ENCODE results near the gene PTGS1. TPM values are rescaled to one million over a fixed set of nuclear protein-coding genes. Genes with fewer than 3 reads are reported as not detected.

Gene PTGS1
- total RNA-seq, 1 donor from 2014 or later, result 0.04 TPM

- H3K36me3 ChIP-seq (ENCODE audit: control insufficient read depth, insufficient read depth, low read length), result no peaks in the 10 kb centered on the region
- TF ChIP-seq CTCF (IDR thresholded peaks at IDR 0.05; ENCODE audit: insufficient read depth, low read length, poor library complexity, severe bottlenecking), result no peak
- DNase-seq (ENCODE audit: low read depth), result no peak
- peaks cover 6% of the 10 kb centered on the region for H3K27me3 ChIP-seq (ENCODE audit: control insufficient read depth, insufficient read depth, low read length)
- no peak overlapping the region for H3K4me3 ChIP-seq (ENCODE audit: low read depth, low read length)
These were observed 21.6 kb upstream of the PTGS1 start for GRCh38 chr9:122349201-122349600.

- no peaks in the 10 kb centered on the region for H3K36me3 ChIP-seq (ENCODE audit: control insufficient read depth, insufficient read depth, low read length)
- H3K4me3 ChIP-seq (ENCODE audit: low read depth, low read length), result no peak overlapping the region
- DNase-seq (ENCODE audit: low read depth), result no peak
- TF ChIP-seq CTCF (IDR thresholded peaks at IDR 0.05; ENCODE audit: insufficient read depth, low read length, poor library complexity, severe bottlenecking), result peak; percentile 96
- H3K27me3 ChIP-seq (ENCODE audit: control insufficient read depth, insufficient read depth, low read length), result peaks cover 6% of the 10 kb centered on the region
These were observed 20.1 kb upstream of the PTGS1 start for GRCh38 chr9:122350577-122351355.

GRCh38 chr9:122354536-122355199 lies 16.2 kb upstream of the PTGS1 start:
- no peak for DNase-seq (ENCODE audit: low read depth)
- H3K27me3 ChIP-seq (ENCODE audit: control insufficient read depth, insufficient read depth, low read length), result peaks cover 2% of the 10 kb centered on the region
- TF ChIP-seq CTCF (IDR thresholded peaks at IDR 0.05; ENCODE audit: insufficient read depth, low read length, poor library complexity, severe bottlenecking), result no peak
- H3K4me3 ChIP-seq (ENCODE audit: low read depth, low read length), result no peak overlapping the region
- no peaks in the 10 kb centered on the region for H3K36me3 ChIP-seq (ENCODE audit: control insufficient read depth, insufficient read depth, low read length)

GRCh38 chr9:122355336-122355875 lies 15.4 kb upstream of the PTGS1 start:
- TF ChIP-seq CTCF (IDR thresholded peaks at IDR 0.05; ENCODE audit: insufficient read depth, low read length, poor library complexity, severe bottlenecking), result no peak
- Histone ChIP-seq H3K4me3 (ENCODE audit: low read depth, low read length) (no peak overlapping the region), H3K36me3 (ENCODE audit: control insufficient read depth, insufficient read depth, low read length) (no peaks in the 10 kb centered on the region), H3K27me3 (ENCODE audit: control insufficient read depth, insufficient read depth, low read length) (no peaks in the 10 kb centered on the region)
- no peak for DNase-seq (ENCODE audit: low read depth)

GRCh38 chr9:122356627-122357026 lies 14.2 kb upstream of the PTGS1 start:
- no peak for DNase-seq (ENCODE audit: low read depth)
- Histone ChIP-seq H3K36me3 (ENCODE audit: control insufficient read depth, insufficient read depth, low read length) (no peaks in the 10 kb centered on the region), H3K4me3 (ENCODE audit: low read depth, low read length) (no peak overlapping the region), H3K27me3 (ENCODE audit: control insufficient read depth, insufficient read depth, low read length) (no peaks in the 10 kb centered on the region)
- TF ChIP-seq CTCF (IDR thresholded peaks at IDR 0.05; ENCODE audit: insufficient read depth, low read length, poor library complexity, severe bottlenecking), result peak; percentile 26
